Right lobe of liver (tissue), 4 donors: ENCODE measurements around the gene SPA17.

ENCODE experiments used
- CTCF ChIP-seq, 4 donors: fragments of 200-600 bp in 3 of 4; fragments of 450-650 bp in 1 of 4; IDR thresholded peaks; one replicate each; pipeline versions ENCODE4 v1.5.1 to v1.8.0; 2016 to 2022; ENCODE audit warnings: antibody characterized with exemption in 4 of 4, mild to moderate bottlenecking in 2 of 4
- POLR2A ChIP-seq: fragments of 450-650 bp; IDR thresholded peaks from one replicate; pipeline ENCODE4 v1.6.1; 2017; ENCODE audit warnings: antibody characterized with exemption, mild to moderate bottlenecking
- donor health status: DM: no; HTN: no; CAD: no.
- donor health status: DM: no; HTN: no; CAD: no.
- donor health status: DM: no; HTN: yes; CAD: no.

- TF ChIP-seq POLR2A: no peak
- TF ChIP-seq CTCF (IDR thresholded peaks at IDR 0.05): no peak
Measured at GRCh38 chr11:124736736-124737135, 63.0 kb downstream of the SPA17 start.
